HepG2 (cell line): ENCODE data around the gene SERAC1. TPM values are rescaled to one million over a fixed set of nuclear protein-coding genes. Genes with fewer than 3 reads are reported as not detected.

Source experiments
- ARID4A ChIP-seq: sonication (generic); formaldehyde crosslinking; IDR thresholded peaks from 2 replicates; pipeline ENCODE4 v1.5.0; 2020; ENCODE audit warnings: mild to moderate bottlenecking, missing genetic modification reagents, borderline replicate concordance
- MEF2D ChIP-seq: sonication (generic); formaldehyde crosslinking; IDR thresholded peaks from 2 replicates; pipeline ENCODE4 v1.5.1; 2020; ENCODE audit warnings: mild to moderate bottlenecking, missing genetic modification reagents
- NRL ChIP-seq: sonication (generic); formaldehyde crosslinking; IDR thresholded peaks from 2 replicates; pipeline ENCODE4 v1.5.0; 2020; ENCODE audit warnings: missing genetic modification reagents, mild to moderate bottlenecking, moderate library complexity, borderline replicate concordance
- RNF219 ChIP-seq: sonication (generic); formaldehyde crosslinking; IDR thresholded peaks from 2 replicates; pipeline ENCODE4 v1.5.0; 2020; ENCODE audit warnings: mild to moderate bottlenecking, missing genetic modification reagents
- ZBED4 ChIP-seq: sonication (generic); formaldehyde crosslinking; IDR thresholded peaks from 2 replicates; pipeline ENCODE4 v1.4.0; 2020; ENCODE audit warnings: missing genetic modification reagents, borderline replicate concordance
- ZBTB25 ChIP-seq: IDR thresholded peaks from 2 replicates; pipeline ENCODE4 v1.6.1; 2018; ENCODE audit warnings: missing genetic modification reagents
- ZBTB8A ChIP-seq: sonication (generic); formaldehyde crosslinking; IDR thresholded peaks from 2 replicates; pipeline ENCODE4 v1.4.0; 2020; ENCODE audit warnings: mild to moderate bottlenecking, low read depth, missing genetic modification reagents, borderline replicate concordance
- ZKSCAN8 ChIP-seq: IDR thresholded peaks from 2 replicates; pipeline ENCODE4 v1.6.1; 2016; ENCODE audit warnings: borderline replicate concordance, missing genetic modification reagents, missing compliant biosample characterization
- ZNF512B ChIP-seq: sonication (generic); formaldehyde crosslinking; IDR thresholded peaks from 2 replicates; pipeline ENCODE4 v1.5.1; 2020; ENCODE audit warnings: missing genetic modification reagents, mild to moderate bottlenecking, borderline replicate concordance
- ZNF580 ChIP-seq: IDR thresholded peaks from 2 replicates; pipeline ENCODE4 v1.6.1; 2016; ENCODE audit warnings: low read depth, borderline replicate concordance
- ZNF720 ChIP-seq: sonication (generic); formaldehyde crosslinking; IDR thresholded peaks from 2 replicates; pipeline ENCODE4 v1.4.0; 2020; ENCODE audit warnings: missing genetic modification reagents
- polyA plus RNA-seq, 8 experiments: library from polyadenylated mRNA; depleted of rRNA in 3 of 8; stranded (reverse) in 7 of 8; unstranded in 1 of 8; fragments of >200 nt; fragmentation: Illumina TruSeq in 4 of 8; extraction: Trizol in 4 of 8; gene quantifications; 2 replicates each; pipeline versions ENCODE4 v1.2.1 to v1.2.3, GENCODE V29; 2011 to 2016; ENCODE audit warnings: low read depth in 4 of 8, missing spikeins in 1 of 8, mixed read lengths in 1 of 8; ENCODE audit not compliant: insufficient read depth in 1 of 8
- total RNA-seq, 5 experiments: library from RNA; depleted of rRNA; stranded (reverse); fragments of >200 nt; fragmentation: Illumina TruSeq; extraction: Trizol; gene quantifications; 2 replicates each; pipeline ENCODE4 v1.2.3, GENCODE V29; 2016; ENCODE audit warnings: low read depth in 1 of 5

The SERAC1 gene
- total and polyA plus RNA-seq, 2 of the 13 experiments (the other 11 are each of a cell fraction or from before 2014, with no cell fraction given), result 4.5 to 8.1 TPM

- TF ChIP-seq ZBTB25 (CRISPR knock-in tag) (peak; percentile 63; the same call in 1 of the 2 replicates), MEF2D (CRISPR knock-in tag) (0 out of 2 replicates have a peak, but pooled peaks have one; percentile 31), ARID4A (peak; percentile 17; the same call in 1 of the 2 replicates), ZKSCAN8 (CRISPR knock-in tag) (peak; percentile 54; the same call in 1 of the 2 replicates), ZNF720 (CRISPR knock-in tag) (no peak), ZNF512B (CRISPR knock-in tag) (0 out of 2 replicates have a peak, but pooled peaks have one; percentile 55), ZNF580 (CRISPR knock-in tag) (0 out of 2 replicates have a peak, but pooled peaks have one; percentile 27), ZBED4 (CRISPR knock-in tag) (peak; percentile 71; the same call in 1 of the 2 replicates), ZBTB8A (no peak), NRL (CRISPR knock-in tag) (no peak), RNF219 (CRISPR knock-in tag) (no peak)
These were observed 46.0 kb upstream of the SERAC1 start (continued) for GRCh38 chr6:158213925-158214674.
